ENCODE results near the gene PPP2R5E.

GRCh38 chr14:63523735-63524426, 19.3 kb downstream of the PPP2R5E start:
- TF ChIP-seq, protein P1, sequence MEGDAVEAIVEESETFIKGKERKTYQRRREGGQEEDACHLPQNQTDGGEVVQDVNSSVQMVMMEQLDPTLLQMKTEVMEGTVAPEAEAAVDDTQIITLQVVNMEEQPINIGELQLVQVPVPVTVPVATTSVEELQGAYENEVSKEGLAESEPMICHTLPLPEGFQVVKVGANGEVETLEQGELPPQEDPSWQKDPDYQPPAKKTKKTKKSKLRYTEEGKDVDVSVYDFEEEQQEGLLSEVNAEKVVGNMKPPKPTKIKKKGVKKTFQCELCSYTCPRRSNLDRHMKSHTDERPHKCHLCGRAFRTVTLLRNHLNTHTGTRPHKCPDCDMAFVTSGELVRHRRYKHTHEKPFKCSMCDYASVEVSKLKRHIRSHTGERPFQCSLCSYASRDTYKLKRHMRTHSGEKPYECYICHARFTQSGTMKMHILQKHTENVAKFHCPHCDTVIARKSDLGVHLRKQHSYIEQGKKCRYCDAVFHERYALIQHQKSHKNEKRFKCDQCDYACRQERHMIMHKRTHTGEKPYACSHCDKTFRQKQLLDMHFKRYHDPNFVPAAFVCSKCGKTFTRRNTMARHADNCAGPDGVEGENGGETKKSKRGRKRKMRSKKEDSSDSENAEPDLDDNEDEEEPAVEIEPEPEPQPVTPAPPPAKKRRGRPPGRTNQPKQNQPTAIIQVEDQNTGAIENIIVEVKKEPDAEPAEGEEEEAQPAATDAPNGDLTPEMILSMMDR (conservative IDR thresholded peaks at IDR 0.05; ENCODE audit: low read length): no peak
- TF ChIP-seq EZH2phosphoT487 (IDR thresholded peaks at IDR 0.05; ENCODE audit: borderline replicate concordance, low read depth, low read length): no peak

Data from OCI-LY7 (cell line).